HG02973 (cell line): ENCODE data around the gene TPCN2.
"Not testable (repeated sequence)": the region's sequence is repeated elsewhere in the genome, so short reads cannot be mapped to it uniquely, and the experiment has no call there.

Source experiments
- ATAC-seq: cut with Tn5 transposase; IDR thresholded peaks from one replicate; pipeline ENCODE4 v1.9.1; 2021; ENCODE audit warnings: moderate library complexity; ENCODE audit not compliant: unreplicated experiment

TPCN2 gene

DNA sequence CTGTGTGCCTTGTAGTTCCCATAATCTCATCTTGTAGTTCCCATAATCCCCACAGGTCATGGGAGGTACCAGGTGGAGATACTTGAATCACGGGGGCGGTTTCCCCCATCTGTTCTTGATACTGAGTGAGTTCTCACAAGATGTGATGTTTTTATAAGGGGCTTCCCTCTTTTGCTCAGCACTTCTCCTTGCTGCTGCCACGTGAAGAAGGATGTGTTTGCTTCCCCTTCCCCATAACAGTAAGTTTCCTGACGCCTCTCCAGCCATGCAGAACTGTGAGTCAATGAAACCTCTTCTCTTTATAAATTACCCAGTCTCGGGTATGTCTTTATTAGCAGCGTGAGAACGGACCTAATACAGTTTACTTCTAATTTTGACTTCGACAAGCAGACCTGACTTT lies 93.0 kb downstream of the TPCN2 start:
- no peak for ATAC-seq

DNA sequence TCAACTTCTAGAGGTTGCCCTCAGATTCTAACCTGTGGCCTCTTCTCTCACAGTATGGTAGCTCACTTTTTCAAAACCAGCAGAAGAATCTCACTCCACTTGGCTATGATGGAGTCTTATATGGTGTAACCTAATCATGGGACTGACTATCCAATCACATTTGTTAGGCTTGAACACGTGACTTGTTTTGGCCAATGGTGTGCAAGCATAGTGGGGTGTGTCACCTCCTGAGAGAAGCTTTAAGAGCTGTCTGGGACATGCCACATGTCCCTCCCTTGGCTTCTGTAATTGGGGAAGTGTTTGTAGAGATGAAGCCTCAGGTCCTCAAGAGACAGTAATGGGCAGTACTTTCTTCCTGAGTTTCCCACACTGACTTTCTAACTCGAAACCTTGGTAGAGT lies 94.2 kb downstream of the TPCN2 start:
- ATAC-seq: no peak

DNA sequence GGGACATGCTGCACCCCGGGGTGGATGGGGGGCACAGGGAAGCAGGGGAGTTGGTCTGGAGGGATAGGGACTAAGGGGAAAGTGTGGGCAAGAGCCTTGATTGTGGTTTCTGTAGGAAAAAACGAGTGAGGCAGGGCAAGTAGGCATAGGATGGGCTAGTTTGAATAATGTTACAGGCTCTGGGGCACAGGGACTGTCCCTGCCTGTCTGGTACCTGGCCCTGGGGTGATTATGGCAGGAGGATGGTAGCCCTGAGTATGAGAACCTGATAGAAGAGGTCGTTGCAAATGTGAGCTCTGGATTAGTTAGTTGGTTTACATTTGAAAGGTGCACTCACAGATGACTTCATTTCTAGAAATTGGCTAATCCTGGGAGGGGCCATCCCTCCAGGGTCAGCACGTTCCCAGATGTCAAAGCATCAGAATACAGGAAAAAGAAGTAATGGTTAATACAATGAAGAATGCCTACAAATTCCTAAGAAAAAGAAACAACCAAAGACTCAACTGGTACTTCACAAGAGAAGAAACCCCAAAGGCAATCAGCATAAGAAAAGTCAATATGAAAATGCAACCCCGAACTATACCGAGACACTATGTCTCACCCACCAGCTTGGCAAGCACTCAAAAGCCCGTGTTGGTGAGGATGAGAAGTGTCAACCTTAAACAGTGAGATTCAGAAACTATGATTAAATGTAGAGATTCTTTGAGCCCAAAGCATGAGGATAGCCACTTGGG lies 95.8 kb downstream of the TPCN2 start:
- no peak for ATAC-seq

DNA sequence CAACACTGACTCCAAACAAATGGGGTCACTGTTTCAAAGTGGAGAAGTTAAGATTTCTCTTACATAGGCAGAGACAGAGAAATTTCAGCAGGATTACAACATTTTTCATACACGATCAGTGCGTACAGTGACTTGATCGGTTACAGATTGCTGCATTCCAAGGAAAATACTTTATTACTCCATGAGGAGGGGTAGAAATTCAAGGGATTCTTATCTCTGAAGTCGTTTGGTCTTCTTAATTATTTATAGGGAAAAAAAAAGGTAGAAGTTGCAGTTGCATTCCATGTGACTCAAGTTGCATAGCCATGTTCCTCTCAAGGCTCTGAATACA lies 96.3 kb downstream of the TPCN2 start:
- no peak for ATAC-seq

DNA sequence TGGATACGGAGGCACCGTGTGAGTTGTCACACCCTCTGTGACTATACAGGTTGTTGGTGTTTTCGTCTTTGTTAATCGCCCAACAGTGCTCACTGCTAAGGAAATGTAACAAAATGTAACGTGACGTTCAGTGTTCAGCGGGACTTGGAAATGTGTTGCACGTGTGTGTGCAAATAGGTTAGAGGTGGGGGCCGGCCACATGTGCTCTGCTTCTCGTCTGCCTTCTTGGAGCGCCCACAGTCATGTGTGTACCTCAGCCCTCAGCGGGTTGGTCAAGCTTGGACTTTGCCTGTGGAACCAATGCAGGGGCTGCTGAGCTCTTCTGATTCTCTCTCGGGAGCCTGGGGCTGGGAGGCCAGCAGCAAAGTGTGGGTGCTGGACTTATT lies 99.6 kb downstream of the TPCN2 start:
- no peak for ATAC-seq

DNA sequence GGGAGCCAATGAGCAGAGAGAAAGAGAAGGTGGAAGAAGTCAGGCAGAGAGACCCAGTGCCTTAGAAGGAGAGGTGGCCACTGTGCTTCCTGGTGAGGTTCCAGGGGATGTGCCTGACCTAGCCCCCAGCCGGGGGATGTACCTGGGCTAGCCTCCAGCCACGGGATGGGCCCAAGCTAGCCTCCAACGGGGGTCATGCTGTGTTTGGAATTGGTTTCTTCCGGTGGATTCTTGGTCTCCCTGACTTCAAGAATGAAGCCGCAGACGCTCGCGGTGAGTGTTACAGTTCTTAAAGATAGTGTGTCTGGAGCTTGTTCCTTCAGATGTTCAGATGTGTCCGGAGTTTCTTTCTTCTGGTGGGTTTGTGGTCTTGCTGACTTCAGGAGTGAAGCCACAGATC lies 100.1 kb downstream of the TPCN2 start:
- no peak for ATAC-seq

DNA sequence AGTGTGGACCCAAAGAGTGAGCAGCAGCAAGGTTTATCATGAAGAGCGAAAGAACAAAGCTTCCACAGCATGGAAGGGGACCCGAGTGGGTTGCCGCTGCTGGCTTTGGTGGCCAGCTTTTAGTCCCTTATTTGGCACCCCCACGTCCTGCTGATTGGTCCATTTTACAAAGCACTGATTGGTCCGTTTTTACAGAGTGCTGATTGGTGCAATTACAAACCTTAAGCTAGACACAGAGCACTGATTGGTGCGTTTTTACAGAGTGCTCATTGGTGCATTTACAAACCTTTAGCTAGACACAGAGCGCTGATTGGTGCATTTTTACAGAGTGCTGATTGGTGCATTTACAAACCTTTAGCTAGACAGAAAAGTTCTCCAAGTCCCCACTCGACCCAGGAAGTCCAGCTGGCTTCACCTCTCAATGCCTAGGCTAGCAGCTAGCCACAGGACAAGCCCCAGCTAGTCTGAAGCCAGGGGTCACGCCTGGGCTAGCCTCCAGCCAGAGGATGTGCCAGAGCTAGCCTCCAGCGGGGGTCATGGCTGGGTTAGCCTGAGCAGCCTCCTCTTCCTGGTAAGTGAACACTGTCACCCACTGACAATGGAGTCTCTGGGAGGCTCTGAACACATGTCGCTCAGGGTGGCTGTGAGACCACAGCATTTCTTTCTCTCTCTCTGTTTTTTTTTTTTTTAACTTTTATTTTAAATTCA lies 100.8 kb downstream of the TPCN2 start:
- not testable (repeated sequence) for ATAC-seq

DNA sequence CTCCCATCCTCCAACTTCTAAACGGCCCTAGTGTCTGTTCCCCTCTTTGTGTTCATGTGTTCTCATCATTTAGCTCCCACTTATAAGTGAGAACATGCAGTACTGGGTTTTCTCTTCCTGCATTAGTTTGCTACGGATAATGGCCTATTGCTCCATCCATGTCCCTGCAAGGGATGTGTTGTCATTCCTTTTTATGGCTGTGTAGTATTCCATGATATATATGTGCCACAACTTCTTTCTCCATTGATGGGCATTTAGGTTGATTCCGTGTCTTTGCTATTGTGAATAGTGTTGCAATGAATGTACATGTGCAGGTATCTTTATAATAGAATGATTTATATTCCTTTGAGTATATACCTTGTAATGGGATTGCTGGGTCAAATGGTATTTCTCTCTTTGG lies 101.4 kb downstream of the TPCN2 start:
- no peak for ATAC-seq

DNA sequence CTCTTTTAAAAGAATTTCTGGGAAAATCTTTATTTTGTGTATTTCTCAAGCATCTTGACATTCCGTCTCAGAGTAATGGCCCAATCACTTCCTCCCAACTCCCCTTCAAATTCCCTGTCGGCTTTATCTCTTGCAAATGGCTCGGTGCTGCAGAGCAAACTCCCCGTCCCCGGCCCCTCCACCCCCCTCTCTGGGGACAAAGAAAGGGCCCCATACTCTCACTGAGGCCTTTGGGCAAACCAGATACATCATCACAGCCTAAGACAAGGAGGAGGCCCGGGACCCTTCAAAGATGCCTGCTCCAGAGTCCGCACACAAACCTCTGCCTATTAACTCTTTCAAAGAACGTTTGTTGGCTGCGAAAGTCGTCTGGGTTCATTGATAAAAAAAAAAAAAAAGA lies 103.1 kb downstream of the TPCN2 start:
- no peak for ATAC-seq

DNA sequence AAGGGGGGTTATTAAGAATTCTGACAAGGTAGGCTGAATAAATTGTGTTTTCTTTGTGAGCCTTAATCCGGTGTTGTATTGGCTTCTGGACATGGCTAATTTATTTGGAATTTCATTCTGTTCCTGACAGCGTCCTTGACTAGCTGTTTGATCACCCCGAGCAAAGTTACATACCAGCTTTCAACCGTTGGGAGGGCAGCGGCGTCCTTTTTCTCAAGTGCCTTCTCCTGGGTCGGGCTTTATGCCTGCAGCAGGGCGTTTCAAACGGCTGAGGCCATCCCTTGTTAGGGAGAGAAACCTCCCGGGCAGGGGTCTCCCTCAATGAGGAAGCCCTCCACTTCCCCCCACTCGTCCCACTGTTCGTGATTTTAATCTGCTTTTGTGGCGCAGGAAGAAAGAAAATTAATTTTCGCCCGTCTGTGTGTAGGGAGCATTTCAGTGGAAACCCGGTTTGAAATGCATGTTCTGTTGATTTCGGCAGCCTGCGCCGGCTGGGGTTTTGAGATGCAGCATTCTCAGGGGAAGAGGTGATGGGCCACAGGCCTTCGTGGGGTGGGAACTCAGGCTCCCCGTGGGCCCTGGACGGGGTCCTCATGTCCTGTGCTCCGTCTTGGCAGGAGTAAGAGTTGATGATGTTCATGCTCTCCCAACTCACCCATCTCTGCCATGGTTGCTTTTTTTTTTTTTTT lies 104.1 kb downstream of the TPCN2 start:
- no peak for ATAC-seq

DNA sequence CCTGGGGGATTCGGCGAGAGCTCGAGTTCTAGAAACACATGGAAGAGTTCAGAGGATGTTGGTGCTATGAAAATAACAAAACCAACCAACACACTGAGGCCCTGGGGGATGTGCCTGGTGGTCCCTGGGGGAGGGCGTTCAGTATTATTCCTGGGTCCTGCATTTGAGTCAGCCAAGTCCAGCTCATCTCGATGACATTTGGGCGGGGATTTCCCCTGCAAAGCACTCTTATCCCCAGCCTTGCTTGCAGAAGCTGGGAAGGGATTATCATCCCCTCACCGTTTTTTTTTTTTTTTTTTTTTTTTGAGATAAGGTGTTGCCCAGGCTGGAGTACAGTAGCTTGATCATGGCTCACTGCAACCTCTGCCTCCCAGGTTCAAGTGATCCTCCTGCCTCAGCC lies 104.9 kb downstream of the TPCN2 start:
- ATAC-seq: no peak

DNA sequence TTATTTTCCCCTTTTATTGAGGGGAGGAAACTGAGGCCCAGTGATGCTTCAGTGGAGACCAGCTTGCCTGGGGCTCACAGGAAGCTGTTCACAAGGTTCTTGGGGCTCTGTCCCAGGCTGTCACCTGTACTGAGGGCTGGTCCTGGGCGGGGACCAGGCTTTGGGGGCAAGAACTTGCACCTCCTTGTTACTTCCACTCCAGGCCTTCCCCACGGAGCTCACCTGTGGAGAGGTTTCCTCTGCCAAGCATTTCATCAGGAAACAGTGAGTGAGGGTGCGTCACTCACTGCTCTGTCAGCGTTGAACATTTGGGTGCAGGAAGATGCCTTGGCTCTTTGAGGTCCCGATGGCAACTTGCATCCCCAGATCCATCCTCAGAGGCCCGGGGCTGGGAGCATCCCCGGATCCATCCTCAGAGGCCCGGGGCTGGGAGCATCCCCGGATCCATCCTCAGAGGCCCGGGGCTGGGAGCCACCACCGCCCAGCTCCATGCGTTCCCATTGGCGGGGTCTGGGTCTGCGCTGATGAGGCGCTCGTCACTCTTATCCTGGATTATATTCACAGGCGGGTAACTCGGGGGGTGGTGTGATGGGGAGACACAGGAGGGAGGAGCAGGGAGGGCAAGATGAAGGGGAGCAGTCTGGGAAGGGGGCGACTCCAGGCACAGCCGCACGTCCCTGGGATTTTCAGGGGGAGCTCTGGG lies 105.6 kb downstream of the TPCN2 start:
- ATAC-seq: no peak

DNA sequence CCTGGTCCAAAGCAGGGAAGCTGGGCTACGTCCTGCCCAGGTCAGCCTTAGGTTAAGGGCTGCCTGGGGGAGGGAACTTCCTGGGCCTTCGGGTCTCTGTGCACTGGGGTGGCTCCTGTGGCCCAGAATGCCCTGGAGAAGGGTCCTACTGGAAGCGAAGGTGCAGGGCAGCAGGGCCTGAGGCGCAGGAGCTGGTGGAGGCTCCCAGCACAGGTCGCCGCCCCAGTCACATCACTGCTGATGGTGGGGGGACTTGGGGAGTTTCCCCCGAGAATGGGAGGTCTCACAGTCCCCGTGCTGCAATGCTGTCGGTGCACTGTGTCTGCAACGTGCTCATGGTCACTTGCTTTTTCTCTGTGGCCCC lies 106.2 kb downstream of the TPCN2 start:
- ATAC-seq: no peak

DNA sequence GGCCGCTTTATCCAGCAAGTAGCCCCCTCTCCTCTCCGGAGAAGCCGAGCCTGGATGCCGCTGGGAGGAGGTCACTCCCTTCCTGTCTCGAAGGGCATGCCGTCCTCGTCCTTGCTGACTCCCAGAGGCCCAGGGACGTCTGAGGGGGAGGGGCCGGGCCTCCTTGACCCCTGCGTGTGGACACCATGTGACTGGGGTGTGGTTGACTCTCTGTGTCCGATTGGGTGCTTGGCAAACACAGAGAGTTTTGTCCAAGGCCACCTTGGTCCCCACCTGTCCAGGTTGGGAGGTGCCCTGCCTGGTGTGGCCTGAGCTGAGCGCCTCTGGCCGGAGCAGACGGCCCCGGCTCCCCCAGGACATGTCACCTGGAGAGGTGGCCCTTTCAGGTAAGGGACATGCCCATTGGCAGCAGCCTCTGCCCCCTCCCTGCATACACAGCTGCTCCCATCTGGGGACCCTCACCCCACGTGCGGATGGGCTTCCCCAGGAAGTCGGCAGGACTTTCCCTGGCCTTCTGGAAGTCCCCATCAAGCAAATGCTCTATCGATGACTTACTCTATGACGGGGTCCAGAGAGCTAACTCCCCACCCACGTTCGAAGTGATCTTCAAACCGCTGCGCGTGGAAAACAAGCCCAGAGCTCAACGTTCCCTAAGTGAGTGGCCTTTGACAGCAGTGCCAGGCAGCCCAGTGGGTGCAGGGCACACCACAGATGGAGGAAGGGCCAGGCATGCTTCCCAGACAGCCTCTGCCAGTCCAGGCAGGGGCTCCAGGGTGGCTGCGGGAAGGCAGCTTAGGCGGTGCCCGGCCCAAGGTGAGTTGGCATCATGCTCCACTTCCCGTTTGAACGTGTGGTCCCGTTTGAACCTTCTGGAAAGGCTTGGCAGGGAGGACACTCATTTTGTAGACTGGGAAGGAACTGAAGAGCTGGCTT lies 106.8 kb downstream of the TPCN2 start, which contains the start of gene SMIM38:
SMIM38 (plus strand) TSS at position 634 of the 933 bp plus-strand sequence. CDS start 1,912 bp downstream, outside the sequence.
- ATAC-seq: no peak

DNA sequence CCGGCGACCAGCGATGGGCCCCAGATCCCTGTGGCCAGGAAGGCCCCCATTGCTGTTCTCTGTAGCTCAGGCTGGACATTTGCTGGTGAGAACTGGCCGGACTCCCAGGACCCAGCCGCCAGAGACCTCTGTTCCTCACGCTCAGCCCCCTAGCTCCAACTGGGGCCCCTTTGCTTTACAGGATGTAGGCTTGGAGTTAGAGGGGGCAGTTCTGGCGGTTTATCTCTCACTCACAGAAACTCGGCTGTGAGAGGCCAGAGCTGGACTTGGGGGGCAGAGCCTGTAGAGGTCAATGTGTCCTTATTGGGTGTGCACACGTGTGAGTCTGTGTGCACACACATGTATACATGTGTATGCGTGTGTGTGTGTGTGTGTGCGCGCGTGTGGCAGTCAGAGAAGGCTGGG lies 107.5 kb downstream of the TPCN2 start:
- ATAC-seq: no peak

DNA sequence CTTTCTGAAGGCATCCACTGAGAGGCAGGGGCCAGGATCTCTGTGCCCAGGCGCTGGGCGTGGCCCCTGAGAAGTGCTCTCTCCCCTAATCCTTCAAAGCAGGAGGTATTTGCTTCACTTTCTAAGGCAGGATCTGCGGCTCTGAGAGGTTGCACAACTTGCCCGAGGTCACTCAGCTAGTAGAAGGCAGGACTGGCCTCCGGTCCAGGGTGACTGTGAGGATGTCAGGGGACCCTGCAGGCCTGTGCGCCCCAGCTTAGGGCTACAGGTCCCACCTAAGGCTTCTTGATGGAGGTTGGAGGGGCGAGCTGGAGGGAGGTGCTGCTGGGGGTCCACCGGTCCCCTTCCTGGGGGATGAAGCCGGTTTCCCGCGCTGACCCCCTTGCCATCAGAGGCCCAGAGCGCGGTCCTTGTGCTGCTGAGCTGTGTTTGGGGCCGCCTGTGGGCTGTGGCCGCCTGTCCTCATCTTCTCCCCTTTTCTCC lies 108.0 kb downstream of the TPCN2 start:
- no peak for ATAC-seq

DNA sequence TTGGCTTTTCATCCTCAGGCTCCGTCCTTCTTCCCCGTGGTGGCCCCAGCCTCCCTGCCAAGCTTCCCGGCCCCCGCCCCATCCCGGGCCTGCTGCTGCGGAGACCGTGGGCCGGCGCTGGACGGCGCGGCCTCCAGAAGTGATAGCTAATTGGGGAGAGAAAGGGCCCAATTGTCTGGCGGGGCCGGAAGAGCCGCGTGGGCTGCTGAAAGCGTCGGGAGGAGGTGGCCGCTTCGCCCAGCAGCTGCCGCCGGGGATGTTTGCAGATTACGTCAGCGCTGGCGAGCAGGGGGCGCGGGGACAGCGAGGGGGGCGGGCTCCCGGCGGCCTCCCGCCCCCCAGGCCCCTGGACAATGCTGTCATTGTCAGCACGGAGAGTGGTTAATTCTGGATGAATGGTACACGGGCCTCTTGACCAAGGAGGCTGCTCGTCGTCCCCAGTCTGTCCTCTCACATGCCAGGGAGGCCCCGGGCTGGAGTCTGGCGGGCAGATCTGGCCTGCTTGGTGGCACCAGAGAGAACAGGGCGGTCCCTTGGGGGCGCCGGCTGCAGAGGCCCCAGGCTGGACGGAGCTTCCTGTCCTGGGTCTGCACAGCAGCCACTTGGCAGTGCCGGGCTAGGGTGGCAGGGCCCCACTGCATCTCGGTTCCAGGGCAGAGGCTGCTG lies 108.6 kb downstream of the TPCN2 start:
- no peak for ATAC-seq

DNA sequence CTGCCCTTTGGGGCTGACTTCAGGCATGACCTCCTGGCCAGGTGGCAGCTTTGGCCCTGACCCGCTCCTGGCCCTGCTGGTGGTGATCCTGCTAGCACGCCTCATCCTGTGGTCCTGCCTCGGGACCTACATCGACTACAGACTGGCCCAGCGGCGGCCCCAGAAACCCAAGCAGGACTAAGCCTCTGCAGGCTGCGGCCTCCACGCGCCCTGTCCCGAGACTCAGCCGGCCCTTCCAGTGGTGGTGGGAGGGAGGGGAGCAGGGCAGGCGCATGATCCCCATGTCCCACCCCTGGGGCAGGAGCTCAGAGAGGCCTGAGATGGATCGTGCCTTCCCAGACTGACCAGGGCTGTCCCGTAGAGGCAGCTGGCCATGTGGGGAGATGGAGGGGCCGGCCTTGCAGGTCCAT lies 109.1 kb downstream of the TPCN2 start:
- no peak for ATAC-seq

DNA sequence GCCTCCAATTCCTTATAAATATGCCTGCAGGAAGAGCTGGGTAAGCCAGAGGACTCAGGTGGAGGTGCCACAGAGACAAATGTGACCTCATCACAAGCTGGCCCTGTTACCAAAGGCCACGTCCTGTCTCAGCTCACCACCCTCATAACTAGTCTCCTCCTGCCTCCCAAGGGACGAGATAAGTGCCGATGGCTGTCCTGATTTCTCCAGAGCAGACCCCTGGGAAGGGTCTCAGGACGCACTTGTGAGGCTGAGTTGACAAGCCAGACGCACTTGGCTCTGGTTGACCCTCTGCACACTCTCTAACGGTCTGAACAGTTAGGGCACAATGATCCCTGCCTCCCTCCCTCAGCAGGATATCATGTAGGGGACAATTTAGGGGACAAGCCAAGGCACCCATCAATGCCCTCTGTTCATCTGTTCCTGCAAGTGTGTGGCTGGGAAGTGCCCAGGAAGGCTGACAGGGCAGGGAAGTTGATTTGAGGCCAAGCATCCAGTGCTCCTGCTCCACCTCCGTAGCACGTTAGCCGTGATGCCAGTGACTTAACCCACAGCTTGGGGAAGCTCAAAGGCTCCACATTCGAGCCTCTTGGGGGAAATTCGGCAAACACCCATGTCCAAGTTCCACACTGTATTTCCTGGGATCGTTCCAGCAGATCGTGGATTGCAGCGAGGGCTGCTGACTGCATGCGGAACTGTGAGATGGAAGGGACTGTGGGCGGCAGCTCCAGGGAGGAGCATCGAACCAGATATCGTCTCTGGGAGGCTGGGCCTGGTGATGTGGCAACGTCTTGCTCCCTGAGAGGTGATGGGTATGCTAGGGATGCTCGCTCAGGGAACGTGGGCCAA lies 109.8 kb downstream of the TPCN2 start:
- no peak for ATAC-seq
